ENCODE results near the gene LDLRAD2. TPM values are rescaled to one million over a fixed set of nuclear protein-coding genes. Genes with fewer than 3 reads are reported as not detected.

LDLRAD2 gene
- total and polyA plus RNA-seq, 10 of the 15 experiments (the other 5 are each of a cell fraction or from before 2014, with no cell fraction given) = 0.04 to 0.23 (median 0.11) TPM; not detected in 7

DNA sequence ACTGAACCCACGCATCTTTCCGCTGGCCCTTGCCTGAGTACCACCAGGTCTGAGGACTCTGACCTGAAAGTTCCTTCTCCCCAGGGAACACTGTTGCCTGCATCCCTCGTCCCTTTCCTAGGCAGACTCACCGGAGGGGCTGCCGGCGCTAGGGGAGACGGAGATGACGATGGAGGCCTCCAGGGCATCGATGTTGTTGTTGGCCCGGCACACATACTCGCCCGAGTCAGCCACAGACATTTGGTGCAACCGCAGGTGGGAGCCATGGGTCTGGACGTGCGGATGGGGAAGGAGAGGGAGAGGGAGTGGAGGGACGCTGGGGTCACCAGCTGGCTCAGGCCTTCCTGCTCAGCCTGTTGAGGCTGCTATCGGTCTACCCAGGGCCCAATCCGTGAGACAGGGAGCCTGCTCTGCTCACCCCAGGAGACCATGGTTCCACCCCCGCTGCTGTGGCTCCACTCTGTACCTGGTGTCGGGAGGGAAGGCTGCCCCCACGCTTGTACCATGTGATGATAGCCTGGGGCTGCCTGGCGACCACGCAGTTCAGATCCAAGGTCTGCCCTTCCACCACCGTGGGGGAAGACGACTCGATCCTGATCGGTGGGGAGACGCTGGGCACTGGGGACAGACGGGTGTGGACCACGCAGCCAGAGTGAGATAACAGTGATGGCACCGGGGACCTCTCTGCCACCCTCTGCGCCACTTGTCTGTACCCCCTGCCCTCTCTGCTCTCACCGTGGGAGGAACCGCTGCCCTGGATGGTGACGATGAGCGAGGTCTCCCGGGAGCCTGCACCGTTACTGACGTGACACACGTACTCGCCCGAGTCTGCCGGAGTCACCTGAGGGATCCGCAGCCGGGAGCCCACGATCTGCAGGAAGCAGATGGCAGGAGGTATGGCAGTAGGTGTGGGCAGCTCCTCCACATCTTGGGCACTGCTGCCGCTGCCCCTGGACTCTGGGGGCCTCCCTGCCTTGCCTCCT lies 35.4 kb downstream of the LDLRAD2 start:
- no peak for FAIRE-seq
- no peak for DNase-seq (ENCODE audit: low read depth, low spot score)
- peaks cover 7% of the 10 kb centered on the region for H3K4me1 ChIP-seq (ENCODE audit: control insufficient read depth, insufficient read depth, low read length)
- no TSS peak for BruUV-seq (replicated peaks)
- ChIA-PET POLR2A (no interaction called here), RAD21 (ENCODE audit: unreplicated experiment) (no interaction called here), SMC1A (ENCODE audit: uncharacterized antibody, unreplicated experiment) (no interaction called here), CTCF (no interaction called here)
- no peaks in the 10 kb centered on the region for H3K9me3 ChIP-seq (replicated peaks; ENCODE audit: control insufficient read depth, insufficient read depth, low read length)
- H3K36me3 ChIP-seq (ENCODE audit: control insufficient read depth in 2 of 2, insufficient read depth in 2 of 2, low read length in 1 of 2) = no peaks in the 10 kb centered on the region
- 55% methylated on average over 47 of the region's 47 CpGs for WGBS (ENCODE audit: insufficient coverage, insufficient replicate concordance, low lambda C conversion rate, missing lambda C conversion rate)
- H3K4me3 ChIP-seq = no peak overlapping the region
- no peaks in the 10 kb centered on the region for H3K27me3 ChIP-seq (replicated peaks in 1 of 2; ENCODE audit: control insufficient read depth in 2 of 2, insufficient read depth in 2 of 2, low read length in 1 of 2)
- no peak for ATAC-seq
- H2AFZ ChIP-seq (ENCODE audit: control insufficient read depth, low read depth, low read length) = no peak overlapping the region
- no peak overlapping the region for H3K4me2 ChIP-seq (ENCODE audit: control insufficient read depth, insufficient read depth)
- no peak overlapping the region for H3K9ac ChIP-seq (ENCODE audit: control insufficient read depth, insufficient read depth, low read length)
- H4K20me1 ChIP-seq (ENCODE audit: control insufficient read depth, insufficient read depth) = no peaks in the 10 kb centered on the region
- intact Hi-C loops (cut with micrococcal nuclease; ENCODE audit: unreplicated experiment) = no loop called here
- no peaks in the 10 kb centered on the region for H3K79me2 ChIP-seq (ENCODE audit: control insufficient read depth, insufficient read depth, low read length)
- in situ Hi-C loops (cut with MboI) = no loop called here
- H3K27ac ChIP-seq (ENCODE audit: control insufficient read depth, insufficient read depth) = no peak overlapping the region
- TF ChIP-seq SMC3 (IDR thresholded peaks at IDR 0.05; ENCODE audit: borderline replicate concordance, low read length) (no peak), USF1 (IDR thresholded peaks at IDR 0.05; ENCODE audit: borderline replicate concordance, extremely low read length, insufficient read depth, low read depth, low read length) (no peak), ESRRA (IDR thresholded peaks at IDR 0.05; ENCODE audit: low read length) (no peak), SUZ12 (IDR thresholded peaks at IDR 0.05; ENCODE audit: unreplicated experiment) (no peak), SUPT20H (IDR thresholded peaks at IDR 0.05; ENCODE audit: borderline replicate concordance, control insufficient read depth, low read depth, low read length) (no peak), ZNF274 (IDR thresholded peaks at IDR 0.05; ENCODE audit: insufficient read depth, insufficient read length) (no peak), SREBF2 (IDR thresholded peaks at IDR 0.05; ENCODE audit: low read length) (no peak), POLR2AphosphoS2 (IDR thresholded peaks at IDR 0.05; ENCODE audit: low read depth, low read length) (no peak), MYB (IDR thresholded peaks at IDR 0.05; ENCODE audit: borderline replicate concordance, low read depth, low read length) (no peak), IRF3 (IDR thresholded peaks at IDR 0.05) (no peak)
- TF ChIP-seq, protein P1, sequence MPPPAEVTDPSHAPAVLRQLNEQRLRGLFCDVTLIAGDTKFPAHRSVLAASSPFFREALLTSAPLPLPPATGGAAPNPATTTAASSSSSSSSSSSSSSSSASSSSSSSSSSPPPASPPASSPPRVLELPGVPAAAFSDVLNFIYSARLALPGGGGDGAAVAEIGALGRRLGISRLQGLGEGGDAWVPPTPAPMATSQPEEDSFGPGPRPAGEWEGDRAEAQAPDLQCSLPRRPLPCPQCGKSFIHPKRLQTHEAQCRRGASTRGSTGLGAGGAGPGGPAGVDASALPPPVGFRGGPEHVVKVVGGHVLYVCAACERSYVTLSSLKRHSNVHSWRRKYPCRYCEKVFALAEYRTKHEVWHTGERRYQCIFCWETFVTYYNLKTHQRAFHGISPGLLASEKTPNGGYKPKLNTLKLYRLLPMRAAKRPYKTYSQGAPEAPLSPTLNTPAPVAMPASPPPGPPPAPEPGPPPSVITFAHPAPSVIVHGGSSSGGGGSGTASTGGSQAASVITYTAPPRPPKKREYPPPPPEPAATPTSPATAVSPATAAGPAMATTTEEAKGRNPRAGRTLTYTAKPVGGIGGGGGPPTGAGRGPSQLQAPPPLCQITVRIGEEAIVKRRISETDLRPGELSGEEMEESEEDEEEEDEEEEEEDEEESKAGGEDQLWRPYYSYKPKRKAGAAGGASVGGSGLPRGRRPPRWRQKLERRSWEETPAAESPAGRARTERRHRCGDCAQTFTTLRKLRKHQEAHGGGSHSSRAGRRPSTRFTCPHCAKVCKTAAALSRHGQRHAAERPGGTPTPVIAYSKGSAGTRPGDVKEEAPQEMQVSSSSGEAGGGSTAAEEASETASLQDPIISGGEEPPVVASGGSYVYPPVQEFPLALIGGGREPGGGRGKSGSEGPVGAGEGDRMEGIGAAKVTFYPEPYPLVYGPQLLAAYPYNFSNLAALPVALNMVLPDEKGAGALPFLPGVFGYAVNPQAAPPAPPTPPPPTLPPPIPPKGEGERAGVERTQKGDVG (CRISPR knock-in tag; IDR thresholded peaks at IDR 0.05) = no peak
- TF ChIP-seq, protein P2, sequence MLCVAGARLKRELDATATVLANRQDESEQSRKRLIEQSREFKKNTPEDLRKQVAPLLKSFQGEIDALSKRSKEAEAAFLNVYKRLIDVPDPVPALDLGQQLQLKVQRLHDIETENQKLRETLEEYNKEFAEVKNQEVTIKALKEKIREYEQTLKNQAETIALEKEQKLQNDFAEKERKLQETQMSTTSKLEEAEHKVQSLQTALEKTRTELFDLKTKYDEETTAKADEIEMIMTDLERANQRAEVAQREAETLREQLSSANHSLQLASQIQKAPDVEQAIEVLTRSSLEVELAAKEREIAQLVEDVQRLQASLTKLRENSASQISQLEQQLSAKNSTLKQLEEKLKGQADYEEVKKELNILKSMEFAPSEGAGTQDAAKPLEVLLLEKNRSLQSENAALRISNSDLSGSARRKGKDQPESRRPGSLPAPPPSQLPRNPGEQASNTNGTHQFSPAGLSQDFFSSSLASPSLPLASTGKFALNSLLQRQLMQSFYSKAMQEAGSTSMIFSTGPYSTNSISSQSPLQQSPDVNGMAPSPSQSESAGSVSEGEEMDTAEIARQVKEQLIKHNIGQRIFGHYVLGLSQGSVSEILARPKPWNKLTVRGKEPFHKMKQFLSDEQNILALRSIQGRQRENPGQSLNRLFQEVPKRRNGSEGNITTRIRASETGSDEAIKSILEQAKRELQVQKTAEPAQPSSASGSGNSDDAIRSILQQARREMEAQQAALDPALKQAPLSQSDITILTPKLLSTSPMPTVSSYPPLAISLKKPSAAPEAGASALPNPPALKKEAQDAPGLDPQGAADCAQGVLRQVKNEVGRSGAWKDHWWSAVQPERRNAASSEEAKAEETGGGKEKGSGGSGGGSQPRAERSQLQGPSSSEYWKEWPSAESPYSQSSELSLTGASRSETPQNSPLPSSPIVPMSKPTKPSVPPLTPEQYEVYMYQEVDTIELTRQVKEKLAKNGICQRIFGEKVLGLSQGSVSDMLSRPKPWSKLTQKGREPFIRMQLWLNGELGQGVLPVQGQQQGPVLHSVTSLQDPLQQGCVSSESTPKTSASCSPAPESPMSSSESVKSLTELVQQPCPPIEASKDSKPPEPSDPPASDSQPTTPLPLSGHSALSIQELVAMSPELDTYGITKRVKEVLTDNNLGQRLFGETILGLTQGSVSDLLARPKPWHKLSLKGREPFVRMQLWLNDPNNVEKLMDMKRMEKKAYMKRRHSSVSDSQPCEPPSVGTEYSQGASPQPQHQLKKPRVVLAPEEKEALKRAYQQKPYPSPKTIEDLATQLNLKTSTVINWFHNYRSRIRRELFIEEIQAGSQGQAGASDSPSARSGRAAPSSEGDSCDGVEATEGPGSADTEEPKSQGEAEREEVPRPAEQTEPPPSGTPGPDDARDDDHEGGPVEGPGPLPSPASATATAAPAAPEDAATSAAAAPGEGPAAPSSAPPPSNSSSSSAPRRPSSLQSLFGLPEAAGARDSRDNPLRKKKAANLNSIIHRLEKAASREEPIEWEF (IDR thresholded peaks at IDR 0.05; ENCODE audit: insufficient replicate concordance, low read depth, low read length) = no peak

All from GM12878 (cell line).